CD4-positive, alpha-beta T cell treated with Interleukin-6 at 100 ng/mL for 8 hours (primary cell): ENCODE data around the gene ITGB5.

Experiments
- DNase-seq: peaks from one replicate; pipeline ENCODE4 v3.0.0-alpha.2; 2020; ENCODE audit warnings: mixed read lengths, low spot score

ITGB5 gene

DNA sequence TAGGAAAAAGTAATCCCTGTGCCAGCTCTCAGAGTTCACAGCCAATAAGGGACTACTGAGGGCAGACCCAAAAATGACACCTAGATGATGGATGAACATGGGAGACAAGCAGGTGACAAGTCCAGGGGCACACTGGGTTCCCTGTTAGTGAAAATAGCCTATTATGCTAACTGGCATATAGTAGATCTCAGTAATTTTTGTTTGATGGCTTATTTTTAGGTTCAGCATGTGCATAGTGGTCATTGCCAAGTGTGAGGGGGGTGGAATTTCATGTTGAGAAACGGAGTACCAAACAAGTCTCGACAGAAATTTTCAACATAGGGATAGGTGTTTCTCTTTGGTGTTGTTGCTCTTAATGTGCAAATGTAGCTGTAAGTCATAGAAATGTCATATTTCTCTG, 6.4 kb upstream of the ITGB5 start:
- no peak for DNase-seq

DNA sequence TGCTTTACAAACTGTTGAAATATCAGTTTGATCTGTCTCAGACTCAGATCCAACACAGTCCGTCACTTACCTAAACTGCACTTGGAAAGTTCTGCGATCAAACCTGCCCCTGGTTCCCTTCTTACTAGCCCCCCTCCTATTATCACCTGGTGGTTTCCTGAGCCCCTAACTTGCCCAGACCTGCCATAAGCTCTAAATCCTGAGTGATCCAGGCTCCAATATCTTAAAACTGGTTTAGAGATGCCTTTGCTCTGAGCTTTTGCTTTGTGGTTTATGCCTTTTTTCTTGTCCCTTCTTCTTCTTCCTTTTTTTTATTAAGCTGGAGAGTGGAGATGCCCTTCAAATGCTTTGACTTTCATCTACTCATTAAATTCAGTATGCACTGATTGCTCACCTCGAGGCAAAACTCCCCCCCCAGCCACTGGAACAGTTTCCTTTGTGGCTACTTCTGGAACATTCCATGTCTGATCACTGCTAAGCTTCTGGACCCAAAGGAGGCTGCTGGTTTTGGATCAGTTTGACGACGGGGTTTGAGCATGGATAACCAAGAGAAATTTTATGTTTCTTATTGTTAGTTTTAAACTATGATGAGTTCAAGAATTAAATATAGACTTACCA, 3.5 kb upstream of the ITGB5 start:
- no peak for DNase-seq

DNA sequence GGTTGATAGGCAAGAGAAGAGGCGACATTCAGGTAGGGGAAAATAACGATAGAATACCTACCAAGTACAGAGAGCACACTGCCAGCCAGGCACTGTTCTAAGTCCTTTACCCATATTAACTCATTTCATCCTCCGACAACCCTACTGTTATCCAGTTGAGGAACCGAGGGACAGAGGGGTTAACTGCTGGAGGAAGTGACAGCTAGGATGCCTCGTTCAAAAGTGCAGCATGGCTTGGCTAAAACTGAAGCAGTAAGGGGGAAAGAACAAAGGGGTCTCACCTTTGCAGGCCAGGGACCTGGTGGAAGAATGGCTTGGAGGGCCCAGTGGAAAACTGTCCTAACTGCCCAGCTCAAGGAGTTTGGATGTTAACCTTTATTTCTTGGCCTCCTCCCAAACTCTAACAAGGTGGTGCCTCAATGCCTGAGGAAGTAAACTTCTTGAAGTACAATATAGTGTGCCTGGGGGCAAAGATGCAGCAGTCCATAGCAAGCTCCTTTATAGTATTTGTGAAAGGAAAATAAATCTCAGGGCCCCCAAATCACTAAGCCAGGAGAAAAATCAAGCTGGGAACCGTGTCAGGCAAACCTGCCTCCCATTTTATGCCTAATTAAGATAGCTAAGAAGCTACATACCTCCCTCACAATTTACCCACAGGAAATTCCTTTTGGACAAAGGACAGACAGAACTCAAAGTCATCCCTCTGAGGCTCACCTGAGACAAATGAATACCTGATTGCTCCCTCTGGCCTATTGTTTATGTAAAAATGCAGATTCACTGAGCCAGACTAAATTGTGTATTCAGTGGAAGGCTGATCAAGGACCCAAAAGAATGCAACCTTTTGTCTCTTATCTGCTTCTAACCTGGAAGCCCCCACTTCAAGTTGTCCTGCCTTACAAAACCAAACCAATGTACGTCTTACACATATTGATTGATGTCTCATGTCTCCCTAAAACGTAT, 1.6 kb upstream of the ITGB5 start:
- DNase-seq: no peak

DNA sequence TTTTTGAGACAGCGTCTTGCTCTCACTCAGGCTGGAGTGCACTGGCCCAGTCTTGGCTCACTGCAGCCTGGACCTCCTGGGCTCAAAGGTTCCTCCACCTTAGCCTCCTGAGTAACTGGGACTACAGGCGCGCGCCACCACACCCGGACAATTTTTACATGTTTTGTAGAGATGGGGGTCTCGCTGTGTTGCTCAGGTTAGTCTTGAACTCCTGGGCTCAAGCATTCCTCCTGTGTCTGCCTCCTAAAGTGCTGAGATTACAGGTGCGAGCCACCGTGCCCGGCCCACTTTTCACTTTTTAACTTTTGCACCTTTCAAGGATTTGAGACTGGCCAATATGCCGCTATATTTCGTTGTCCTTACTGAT, 750 bp upstream of the ITGB5 start:
- DNase-seq: no peak

DNA sequence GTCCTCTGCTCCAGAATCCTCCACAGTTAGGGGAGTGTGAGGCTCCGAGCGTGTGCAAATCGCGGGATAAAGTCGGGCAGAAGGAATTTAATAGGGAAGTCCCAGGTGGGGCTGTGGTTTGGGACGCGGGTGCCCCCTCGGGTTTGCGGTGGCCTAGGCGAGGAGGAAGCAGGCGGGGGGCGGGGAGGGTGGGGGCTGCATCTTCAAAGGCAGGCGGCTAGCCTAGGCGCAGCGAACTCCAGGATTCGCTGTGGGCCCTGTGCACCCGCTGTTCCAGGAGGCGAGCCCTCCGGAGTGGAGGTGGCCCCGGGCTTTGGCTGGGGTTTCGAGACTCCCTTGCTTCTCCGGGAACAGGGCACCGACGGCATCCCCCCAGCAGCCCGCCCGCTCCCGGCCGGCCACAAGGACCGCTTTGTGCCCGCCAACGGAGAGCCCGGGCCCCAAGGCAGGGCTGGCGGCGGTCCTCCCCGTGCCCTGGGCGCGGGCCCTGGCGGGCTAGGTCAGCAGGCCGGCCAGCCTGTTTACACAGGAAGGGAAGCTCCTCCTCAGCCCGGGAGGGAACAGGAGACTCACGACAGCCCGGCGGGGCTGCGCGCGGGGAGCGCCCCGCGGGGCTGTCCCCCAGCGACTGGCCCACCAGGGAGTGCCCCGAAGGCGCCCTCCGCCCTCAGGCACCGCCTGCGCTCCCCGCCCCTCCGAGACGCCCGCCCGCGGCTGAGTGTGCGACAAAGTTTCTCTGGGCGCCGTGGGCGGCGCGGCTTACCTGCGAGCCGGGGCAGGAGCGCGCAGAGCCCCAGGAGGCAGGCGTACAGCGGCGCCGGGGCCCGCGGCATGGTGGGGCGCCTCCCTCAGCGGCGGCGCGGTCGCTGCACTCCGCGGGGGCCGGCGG, 753 bp downstream of the ITGB5 start:
- DNase-seq: no peak

DNA sequence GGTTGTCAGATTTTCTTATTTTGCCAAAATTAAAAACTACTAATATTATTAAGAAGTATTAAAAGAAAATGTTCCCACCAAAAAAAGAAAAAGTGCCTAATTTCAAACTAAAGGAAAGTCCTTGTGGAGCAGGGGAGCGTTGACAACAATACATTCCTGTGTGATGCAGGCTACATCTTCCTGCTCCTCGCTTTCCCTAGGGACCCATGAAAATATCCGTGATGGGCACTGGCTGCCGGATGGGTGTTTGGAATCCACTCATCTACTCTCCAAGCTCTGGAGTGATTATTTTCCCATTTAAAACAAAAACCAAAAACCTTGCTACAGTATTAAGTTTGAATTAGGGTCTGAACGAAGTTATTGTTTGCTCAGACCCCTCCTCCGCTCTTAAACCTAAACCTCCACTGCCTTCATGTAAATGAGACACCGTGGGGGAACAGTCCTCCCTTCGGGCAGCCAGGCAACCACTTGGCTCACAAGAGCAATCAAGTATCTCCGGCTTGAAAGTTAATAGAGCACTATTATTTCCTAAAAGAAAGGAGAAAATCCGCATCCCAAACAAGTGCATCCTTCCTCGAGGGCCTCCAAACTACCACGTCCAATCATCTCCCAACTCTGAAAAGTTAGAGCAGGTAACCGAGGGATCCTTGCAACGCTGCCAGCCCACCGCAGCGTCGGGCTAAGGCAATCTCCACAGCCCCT, 1.5 kb downstream of the ITGB5 start:
- no peak for DNase-seq

DNA sequence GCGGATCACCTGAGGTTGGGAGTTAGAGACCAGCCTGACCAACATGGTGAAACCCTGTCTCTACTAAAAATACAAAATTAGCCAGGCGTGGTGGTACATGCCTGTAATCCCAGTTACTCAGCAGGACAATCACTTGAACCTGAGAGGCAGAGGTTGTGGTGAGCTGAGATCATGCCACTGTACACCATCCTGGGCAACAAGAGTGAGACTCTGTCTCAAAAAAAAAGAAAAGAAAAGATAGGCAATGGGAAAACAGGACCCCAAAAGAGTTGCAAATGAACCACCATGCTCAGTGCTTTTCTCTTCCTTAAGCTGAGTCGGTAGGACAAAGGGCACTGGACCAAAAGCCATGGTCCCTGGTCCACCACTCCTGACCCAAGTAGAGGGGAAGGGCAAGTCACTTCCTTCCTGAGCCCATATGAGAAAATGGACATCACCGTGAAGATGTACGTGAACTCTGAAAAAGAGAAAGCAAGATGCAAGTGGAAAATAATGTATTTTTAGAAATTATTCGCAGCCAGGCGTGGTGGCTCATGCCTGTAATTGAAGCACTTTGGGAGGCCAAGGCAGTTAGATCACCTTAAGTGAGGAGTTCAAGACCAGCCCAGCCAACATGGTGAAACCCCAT, 2.6 kb downstream of the ITGB5 start:
- DNase-seq: no peak

DNA sequence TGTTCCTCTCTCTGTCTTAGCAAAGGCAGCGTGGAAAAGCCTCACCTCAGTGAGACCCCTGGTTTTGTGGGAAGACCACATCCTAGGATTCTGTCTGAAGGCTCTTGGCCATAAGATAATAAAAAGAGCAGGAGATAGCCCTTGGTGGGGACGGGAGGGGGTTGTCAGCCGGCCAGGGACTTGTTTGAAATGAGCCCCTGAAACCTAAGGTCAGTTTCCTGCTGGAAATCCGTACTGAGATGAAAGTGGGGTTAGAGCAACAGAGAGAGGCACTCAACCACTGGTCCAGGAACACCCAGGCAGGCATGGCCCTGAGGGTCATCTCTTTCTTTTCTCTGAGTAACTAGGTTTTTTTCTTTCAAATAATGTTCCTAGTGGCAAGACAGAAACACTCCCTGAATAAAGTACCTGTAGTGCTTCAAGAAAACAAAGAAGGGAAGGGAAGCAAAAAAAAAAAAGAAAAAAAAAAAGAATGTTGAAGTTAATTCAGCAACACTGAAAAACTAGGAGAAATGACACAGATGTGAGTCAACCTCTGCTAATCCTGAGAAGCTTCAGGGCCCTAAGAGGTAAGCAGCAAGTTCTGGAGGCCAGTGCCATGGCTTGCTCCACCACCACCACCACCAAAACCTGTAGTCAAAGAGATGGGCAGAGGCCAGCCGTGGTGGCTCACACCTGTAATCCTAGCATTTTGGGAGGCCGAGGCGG, 3.2 kb downstream of the ITGB5 start:
- no peak for DNase-seq

DNA sequence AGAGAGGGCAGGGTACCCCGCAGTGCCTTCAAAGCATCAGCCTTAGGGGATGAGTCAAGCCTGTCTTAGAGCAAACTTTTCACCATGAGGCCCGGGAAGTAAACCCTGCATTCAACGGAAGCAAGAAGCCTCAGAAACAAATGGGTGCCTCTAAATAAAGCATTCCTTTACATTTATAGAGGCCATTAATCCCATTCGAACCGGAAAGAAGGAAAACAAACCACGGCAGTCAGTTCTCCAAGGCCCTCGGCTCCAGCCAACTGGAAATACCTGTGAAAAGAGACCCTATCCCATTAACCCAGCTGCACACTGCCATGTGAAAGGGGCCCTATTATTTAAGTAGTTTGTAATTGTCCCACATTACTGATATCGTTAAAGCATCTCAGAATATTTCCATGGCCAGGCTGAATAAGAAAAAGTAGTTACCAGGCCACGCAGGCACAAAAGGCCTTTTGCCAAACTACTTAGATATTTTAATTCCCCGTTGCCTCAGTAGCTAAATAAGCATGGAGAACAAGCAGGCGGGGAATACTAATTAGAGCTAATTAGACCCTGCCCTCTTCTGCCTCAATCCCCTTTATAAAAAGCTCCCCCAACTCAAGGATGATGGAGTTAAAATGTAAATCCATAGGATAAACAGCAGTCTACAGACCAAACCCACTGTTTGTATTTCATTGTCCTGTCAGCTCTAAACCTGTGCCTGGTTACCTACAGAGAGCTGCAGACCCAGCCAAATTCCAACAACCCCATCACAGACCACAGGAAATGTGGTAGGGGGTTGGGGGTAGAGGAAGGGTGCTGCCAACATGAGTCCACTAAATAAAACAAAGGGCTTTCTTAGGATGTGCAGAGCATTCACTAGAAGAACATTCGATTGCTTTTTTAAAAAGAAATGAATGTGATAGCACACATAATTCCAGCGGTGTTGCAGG, 4.1 kb downstream of the ITGB5 start:
- DNase-seq: no peak

DNA sequence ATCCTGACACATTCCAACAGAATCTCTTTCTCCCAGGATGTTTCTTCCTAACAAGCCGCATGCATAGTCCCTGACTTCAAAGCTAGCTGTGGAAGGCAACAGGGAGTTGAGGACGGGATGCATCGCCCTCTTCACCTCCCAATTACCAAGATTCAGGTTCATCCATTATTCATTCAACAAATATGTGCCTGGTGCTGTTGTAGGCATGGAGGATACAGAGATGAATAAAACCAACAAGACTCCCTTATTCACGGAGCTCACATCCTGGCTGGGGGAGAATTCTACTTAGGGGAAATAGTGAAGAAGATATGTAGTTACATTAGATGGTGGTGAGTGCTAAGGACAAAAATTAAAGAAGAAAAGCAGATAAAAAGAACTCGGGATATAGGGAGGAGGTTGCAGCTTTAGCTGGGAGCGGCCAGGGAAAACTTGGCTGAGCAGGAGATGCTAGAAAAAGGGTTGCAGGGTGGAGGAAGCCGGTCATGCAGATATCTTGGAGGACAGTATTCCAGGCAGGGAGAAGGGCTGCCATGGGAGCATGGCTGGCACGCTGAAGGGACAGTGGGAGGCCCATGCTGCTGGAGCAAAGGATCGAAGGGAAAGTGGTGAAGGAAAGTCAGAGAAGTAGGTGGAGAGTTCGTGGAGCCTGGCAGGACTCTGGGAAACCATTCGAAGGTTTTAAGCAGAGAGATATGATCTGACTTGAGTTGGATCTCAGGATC, 5.0 kb downstream of the ITGB5 start:
- no peak for DNase-seq

DNA sequence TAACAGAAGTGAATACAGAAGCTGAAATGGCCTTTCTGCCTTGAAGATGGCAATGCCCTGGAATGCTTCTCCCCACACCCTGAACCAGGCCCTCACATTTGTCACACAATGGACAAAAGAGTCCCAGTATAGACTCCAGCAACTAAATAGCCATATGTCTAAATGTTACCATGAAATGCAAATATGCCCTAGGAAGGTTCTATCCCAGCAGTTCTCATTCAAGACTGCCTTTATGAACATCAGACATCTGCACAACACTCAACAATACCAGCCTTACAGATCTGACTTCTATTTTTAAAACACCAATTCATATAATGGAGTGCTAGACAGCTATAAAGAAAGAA, 7.9 kb downstream of the ITGB5 start:
- DNase-seq: no peak

DNA sequence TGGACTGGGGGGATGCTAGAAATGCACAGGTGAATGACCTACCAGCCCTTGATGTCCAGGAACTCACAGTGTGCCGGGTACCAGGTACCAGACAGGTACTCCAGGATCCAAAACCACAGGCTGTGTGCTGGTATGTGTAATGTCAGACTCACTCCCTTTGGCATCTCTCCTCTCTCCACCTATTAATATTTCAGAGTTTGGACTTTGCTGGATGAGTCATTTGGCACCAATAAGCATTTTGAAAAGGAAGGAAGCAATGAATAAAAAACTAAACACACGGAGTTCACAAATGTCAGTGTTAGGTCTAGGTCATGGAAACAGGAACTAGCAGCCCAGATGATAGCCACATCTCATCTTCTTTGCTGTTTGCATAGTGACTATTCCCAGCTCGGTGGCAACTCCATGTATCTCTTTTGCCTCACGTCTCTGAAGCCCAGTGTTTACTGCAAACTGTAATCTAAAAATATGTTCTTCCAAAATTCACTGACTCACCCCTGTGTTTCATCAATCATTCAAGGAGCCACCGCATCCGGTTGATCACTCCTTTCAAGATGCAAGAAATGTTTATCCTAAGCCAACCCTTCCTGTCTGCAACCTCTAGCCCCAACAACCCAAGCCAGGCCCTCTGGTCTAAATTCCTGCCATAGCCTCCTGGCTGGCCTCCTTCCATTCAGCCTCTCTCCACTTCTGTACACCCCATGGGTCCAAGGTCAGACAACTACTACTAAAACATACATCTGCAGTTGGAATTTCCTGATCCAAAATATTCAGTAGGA, 8.4 kb downstream of the ITGB5 start:
- no peak for DNase-seq

DNA sequence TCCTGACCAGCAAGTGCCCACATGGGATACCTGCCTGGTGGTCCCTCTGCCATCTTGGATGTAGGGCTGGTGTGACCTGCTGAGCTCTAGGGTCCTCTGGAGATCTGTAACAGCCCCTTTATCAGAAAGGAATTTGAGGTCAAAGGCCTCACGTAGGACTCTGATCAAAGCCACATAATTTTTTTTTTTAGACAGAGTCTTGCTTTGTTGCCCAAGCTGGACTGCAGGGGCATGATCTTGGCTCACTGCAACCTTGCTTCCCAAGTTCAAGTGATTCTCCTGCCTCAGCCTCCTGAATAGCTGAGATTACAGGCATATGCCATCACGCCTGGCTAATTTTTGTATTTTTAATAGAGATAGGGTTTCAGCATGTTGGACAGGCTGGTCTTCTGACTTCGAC, 9.5 kb downstream of the ITGB5 start:
- DNase-seq: no peak

DNA sequence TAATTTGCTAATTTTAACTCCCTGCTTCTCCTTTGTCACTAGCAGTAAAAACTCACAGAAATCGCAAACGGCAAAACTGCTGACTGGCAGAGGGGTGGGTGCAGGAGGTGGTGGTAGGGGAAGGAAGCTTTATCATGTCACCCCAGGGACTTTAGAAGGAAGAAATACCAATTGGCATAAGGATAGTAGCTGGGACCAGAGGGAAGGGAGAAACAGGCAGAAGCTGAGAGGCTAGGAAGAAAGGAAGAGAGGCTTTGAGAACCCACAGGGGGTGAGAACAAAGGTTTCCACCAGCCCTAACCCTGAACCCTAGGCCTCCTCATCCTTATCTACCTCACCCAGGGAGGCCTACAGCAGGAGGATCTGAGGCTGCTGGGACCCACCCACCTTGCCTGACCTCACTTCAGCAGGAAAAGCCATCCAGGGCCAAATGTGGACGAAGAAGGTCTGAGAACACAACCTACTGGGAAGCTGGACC, 10.7 kb downstream of the ITGB5 start:
- DNase-seq: no peak

DNA sequence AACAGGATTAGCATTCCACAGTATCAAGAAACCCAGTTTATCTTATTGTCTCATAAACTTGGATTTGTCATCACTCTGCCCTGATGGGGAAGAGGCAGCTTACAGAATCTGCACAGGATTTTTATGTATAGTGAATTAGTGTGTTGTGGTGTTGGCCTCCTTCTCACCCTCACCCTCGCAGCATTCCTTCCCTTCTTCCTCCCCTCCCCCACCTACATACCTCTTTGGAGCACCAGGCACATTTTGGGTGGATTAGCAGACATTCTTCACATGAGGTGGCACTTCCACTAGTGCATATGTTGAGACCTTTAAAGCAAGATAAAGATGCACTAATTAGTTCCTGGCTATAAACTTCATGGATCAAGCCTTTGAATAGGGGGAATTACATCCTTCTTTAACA, 13.9 kb downstream of the ITGB5 start:
- DNase-seq: no peak

DNA sequence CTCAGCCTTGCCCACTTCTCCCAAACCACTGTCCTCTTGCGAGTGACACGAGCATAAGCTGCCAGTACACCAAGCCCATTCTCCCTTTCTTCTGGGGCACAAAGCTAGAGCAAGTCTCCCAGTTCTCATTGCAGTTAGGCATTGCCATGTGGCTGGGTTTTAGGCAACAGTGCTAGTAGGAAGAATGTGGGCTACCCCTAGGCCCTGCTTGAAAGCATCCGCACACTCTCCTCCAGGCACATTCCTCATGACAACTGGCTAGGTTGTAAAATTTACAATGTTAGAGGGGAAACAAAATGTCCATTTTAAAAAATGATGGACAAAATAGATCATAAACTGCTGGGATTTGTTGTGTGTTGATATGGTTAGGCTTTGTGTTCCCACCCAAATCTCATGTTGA, 19.7 kb downstream of the ITGB5 start:
- no peak for DNase-seq

DNA sequence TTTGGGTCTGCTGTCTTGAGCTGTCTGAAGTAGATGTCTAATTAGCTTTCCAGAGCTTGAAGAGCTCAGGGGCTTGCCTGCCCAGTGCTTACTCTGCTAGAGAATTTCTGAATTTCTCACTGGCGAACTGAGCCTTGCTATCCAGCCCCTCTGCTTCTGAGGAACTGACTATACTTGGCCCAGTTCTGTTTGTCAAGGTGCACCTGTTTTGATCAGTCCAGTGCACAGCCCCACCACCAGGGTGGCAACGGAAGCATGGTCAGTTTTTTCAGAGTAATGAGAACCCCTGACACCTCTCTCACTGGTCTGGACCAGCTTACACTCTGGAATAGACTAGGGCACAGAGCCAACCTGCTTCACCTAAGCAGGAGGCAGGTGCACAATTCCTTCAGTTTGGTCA, 25.2 kb downstream of the ITGB5 start:
- no peak for DNase-seq

DNA sequence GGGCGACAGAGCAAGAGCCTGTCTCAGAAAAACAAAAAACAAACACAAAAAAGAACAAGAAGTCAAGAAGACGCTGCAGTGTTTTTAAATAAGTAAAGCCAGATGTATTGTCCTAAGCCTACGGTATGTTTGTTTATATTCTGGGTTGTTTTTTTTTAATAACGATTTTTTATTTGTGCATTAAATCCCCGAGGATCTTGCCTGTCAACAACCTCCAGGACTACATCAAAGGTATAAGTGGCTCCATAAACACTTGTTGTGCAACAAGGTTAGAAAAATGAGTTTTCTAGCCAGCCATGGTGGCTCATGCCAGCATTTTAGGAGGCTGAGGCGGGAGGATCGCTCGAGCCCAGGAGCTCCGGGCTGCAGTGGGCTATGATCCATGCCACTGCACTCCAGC, 26.1 kb downstream of the ITGB5 start:
- no peak for DNase-seq
